MM.1S (cell line): ENCODE data around the gene BRD9.

Experiments used
- EZH2 ChIP-seq: fragments of 300-600 bp; sonication (generic); optimal IDR thresholded peaks from 2 replicates; pipeline ENCODE3; 2017; ENCODE audit warnings: low read depth, mild to moderate bottlenecking, antibody characterized with exemption, low read length, mixed read lengths
- EZH2phosphoT487 ChIP-seq: fragments of 300-600 bp; sonication (generic); IDR thresholded peaks from 2 replicates; pipeline ENCODE4 v1.6.1; 2018; ENCODE audit warnings: antibody characterized with exemption, low read length
- TF ChIP-seq, protein P1 (sequence below): fragments of 300-600 bp; sonication (generic); IDR thresholded peaks from 2 replicates; pipeline ENCODE4 v1.5.1; 2016; ENCODE audit warnings: antibody characterized with exemption, low read length, mixed read lengths

DNA sequence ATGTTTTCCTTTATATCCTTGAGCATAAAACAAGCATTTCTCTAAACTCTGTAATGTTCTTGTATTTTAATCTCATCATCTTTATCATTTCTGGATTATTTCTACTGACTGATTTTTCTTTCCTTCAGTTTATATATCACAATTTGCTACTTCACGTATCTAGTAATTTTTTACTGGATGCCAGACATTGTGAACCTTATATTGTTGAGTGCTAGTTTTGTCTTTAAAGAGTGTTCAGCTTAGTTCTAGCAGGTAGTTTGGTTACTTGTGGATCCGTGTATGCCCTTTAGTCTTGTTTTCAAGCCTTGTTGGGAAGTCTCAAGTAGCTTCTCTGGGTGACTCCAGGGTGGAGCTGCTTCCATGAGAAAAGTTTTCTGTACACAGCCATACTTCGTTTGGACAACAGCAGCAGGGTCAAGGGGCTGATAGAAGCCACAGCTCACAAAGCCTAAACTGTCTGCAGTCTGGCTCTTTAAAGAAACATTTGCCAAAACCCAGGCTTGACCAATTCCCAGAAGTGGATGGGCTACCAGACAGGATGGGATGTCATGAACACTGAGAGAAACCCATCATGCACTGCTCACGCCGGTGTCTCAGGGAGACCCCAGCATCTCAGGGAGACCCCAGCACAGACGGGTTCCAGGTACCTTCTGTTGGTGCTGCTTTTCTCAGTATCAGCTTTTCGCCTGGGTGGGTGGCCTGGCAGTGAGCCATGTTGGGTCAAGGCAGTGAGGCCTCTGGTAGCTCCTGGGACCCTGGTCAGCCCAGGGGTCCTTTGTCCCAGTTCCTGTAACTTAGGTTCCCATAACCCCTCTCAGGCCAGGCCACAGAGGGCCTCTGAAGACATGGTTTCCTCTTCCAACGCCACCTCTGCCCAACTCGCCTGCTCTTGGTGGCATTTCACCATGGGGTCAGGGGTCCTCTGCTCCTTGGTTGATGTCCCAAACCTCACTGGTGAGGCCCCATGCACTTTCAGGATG lies 29.1 kb upstream of the BRD9 start:
- TF ChIP-seq, protein P1, sequence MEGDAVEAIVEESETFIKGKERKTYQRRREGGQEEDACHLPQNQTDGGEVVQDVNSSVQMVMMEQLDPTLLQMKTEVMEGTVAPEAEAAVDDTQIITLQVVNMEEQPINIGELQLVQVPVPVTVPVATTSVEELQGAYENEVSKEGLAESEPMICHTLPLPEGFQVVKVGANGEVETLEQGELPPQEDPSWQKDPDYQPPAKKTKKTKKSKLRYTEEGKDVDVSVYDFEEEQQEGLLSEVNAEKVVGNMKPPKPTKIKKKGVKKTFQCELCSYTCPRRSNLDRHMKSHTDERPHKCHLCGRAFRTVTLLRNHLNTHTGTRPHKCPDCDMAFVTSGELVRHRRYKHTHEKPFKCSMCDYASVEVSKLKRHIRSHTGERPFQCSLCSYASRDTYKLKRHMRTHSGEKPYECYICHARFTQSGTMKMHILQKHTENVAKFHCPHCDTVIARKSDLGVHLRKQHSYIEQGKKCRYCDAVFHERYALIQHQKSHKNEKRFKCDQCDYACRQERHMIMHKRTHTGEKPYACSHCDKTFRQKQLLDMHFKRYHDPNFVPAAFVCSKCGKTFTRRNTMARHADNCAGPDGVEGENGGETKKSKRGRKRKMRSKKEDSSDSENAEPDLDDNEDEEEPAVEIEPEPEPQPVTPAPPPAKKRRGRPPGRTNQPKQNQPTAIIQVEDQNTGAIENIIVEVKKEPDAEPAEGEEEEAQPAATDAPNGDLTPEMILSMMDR: no peak
- no peak for TF ChIP-seq EZH2
- no peak for TF ChIP-seq EZH2phosphoT487
